A673 (cell line): ENCODE measurements around the gene PROSER2. TPM values are rescaled to one million over a fixed set of nuclear protein-coding genes. Genes with fewer than 3 reads are reported as not detected.
A peak's percentile ranks its signal among the peaks of the same experiment; 100 is the strongest.

ENCODE experiments used
- BruUV-seq: library from RNA; stranded (reverse); fragments of 400-500 nt; replicated peaks from 2 replicates; lab custom pipeline; 2021; lab: Mats Ljungman, UMichigan
- CTCF ChIA-PET: fragments of 300-600 bp; sonication (Branson Sonifier 250); formaldehyde crosslinking; loops from one replicate; lab custom pipeline; 2022; ENCODE audit warnings: antibody characterized with exemption; lab: Charles Lee
- POLR2A ChIA-PET: fragments of 300-600 bp; sonication (Branson Sonifier 250); formaldehyde crosslinking; loops from one replicate; lab custom pipeline; 2022; ENCODE audit warnings: antibody characterized with exemption; ENCODE audit not compliant: low non-redundant PET; lab: Charles Lee
- DNase-seq: peaks from one replicate; pipeline ENCODE4 v3.0.0-alpha.2; 2015; ENCODE audit warnings: low spot score
- H3K27ac ChIP-seq: fragments of 200-600 bp; sonication (generic); 2 replicates; pipeline ENCODE4 v1.5.1; 2016; ENCODE audit warnings: mixed run types, low read depth, mild to moderate bottlenecking, mixed read lengths, antibody characterized with exemption, low read length; ENCODE audit not compliant: poor library complexity, severe bottlenecking
- H3K27me3 ChIP-seq: fragments of 200-600 bp; sonication (generic); replicated peaks from 2 replicates; pipeline ENCODE4 v1.6.1; 2017; ENCODE audit warnings: mixed run types, low read depth, mild to moderate bottlenecking, mixed read lengths, antibody characterized with exemption, low read length; ENCODE audit not compliant: insufficient read depth, poor library complexity
- H3K36me3 ChIP-seq: fragments of 200-600 bp; sonication (generic); 2 replicates; pipeline ENCODE4 v1.6.1; 2016; ENCODE audit warnings: mixed run types, mild to moderate bottlenecking, mixed read lengths, antibody characterized with exemption, low read length; ENCODE audit not compliant: insufficient read depth, poor library complexity, severe bottlenecking
- H3K4me1 ChIP-seq: fragments of 200-600 bp; sonication (generic); 2 replicates; pipeline ENCODE4 v1.6.1; 2017; ENCODE audit warnings: mixed run types, mild to moderate bottlenecking, mixed read lengths, antibody characterized with exemption, low read length; ENCODE audit not compliant: insufficient read depth, poor library complexity, severe bottlenecking
- H3K4me3 ChIP-seq: fragments of 200-600 bp; sonication (generic); 2 replicates; pipeline ENCODE4 v1.5.1; 2016; ENCODE audit warnings: low read depth, mixed run types, mild to moderate bottlenecking, mixed read lengths, low read length; ENCODE audit not compliant: poor library complexity, severe bottlenecking
- H3K9me3 ChIP-seq: fragments of 200-600 bp; sonication (generic); 2 replicates; pipeline ENCODE4 v1.6.1; 2016; ENCODE audit warnings: mixed run types, low read depth, mild to moderate bottlenecking, mixed read lengths, antibody characterized with exemption, low read length; ENCODE audit not compliant: poor library complexity, severe bottlenecking
- CTCF ChIP-seq: fragments of 300-800, 200-600 bp; sonication (generic); conservative IDR thresholded peaks from 2 replicates; pipeline ENCODE4 v1.5.1; 2017; ENCODE audit warnings: low read depth, mild to moderate bottlenecking, antibody characterized with exemption, low read length, moderate library complexity, mixed read lengths
- EZH2 ChIP-seq: fragments of 200-600 bp; sonication (generic); IDR thresholded peaks from 2 replicates; pipeline ENCODE4 v1.6.1; 2017; ENCODE audit warnings: borderline replicate concordance, low read depth, mild to moderate bottlenecking, mixed read lengths, antibody characterized with exemption, low read length; ENCODE audit not compliant: poor library complexity, severe bottlenecking
- intact Hi-C: fragments of 100-400 bp; cut with micrococcal nuclease; formaldehyde crosslinking; loops from one replicate; pipeline ENCODE4 v1.10.0; 2022; ENCODE audit not compliant: unreplicated experiment
- total RNA-seq: library from RNA; stranded (reverse); gene quantifications from 2 replicates; pipeline ENCODE4 v1.2.3, GENCODE V29; 2021

Gene PROSER2
- total RNA-seq, 1 experiment from 2014 or later, result 40.4 TPM

GRCh38 chr10:11866199-11866925 lies 43.2 kb downstream of the PROSER2 start:
- CTCF ChIA-PET, result interaction anchor here (1.0 kb wide), 1 partner anchor 8 kb away, joined by 3 read pairs; no protein-coding TSS in a partner anchor
- DNase-seq, result no peak
- H3K27me3 ChIP-seq, result no peaks in the 10 kb centered on the region
- no TSS peak for BruUV-seq
- no peak for TF ChIP-seq CTCF
- TF ChIP-seq EZH2, result no peak
- H3K27ac ChIP-seq, result peak overlapping the region; percentile 54
- no peaks in the 10 kb centered on the region for H3K9me3 ChIP-seq
- H3K36me3 ChIP-seq, result peaks cover 84% of the 10 kb centered on the region
- POLR2A ChIA-PET, result no interaction called here
- intact Hi-C loops, result no loop called here
- H3K4me1 ChIP-seq, result no peaks in the 10 kb centered on the region
- no peak overlapping the region for H3K4me3 ChIP-seq

- no TSS peak for BruUV-seq
- CTCF ChIA-PET, result no interaction called here
- intact Hi-C loops, result no loop called here
These were observed 46.1 kb downstream of the PROSER2 start for GRCh38 chr10:11869219-11869618.

GRCh38 chr10:11869743-11870460 lies 46.7 kb downstream of the PROSER2 start:
- Histone ChIP-seq H3K27ac (peak overlapping the region; percentile 29), H3K4me3 (no peak overlapping the region), H3K36me3 (peaks cover 48% of the 10 kb centered on the region), H3K27me3 (no peaks in the 10 kb centered on the region), H3K9me3 (no peaks in the 10 kb centered on the region), H3K4me1 (peaks cover 14% of the 10 kb centered on the region)
- TF ChIP-seq CTCF (no peak), EZH2 (no peak)
- ChIA-PET CTCF (no interaction called here), POLR2A (no interaction called here)
- DNase-seq, result no peak
- intact Hi-C loops, result loop anchor here (10.0 kb wide), 1 partner anchor 75 kb away; no protein-coding TSS in a partner anchor
- no TSS peak for BruUV-seq

More at GRCh38 chr10:11869219-11869618, 46.1 kb downstream of the PROSER2 start:
- Histone ChIP-seq H3K4me1 (peaks cover 7% of the 10 kb centered on the region), H3K27ac (no peak overlapping the region), H3K36me3 (peaks cover 55% of the 10 kb centered on the region), H3K27me3 (no peaks in the 10 kb centered on the region), H3K9me3 (no peaks in the 10 kb centered on the region), H3K4me3 (no peak overlapping the region)
- no peak for TF ChIP-seq CTCF
- TF ChIP-seq EZH2, result no peak
- POLR2A ChIA-PET, result no interaction called here
- DNase-seq, result no peak
